Measurements from ENCODE around the gene NUAK1.

DNA sequence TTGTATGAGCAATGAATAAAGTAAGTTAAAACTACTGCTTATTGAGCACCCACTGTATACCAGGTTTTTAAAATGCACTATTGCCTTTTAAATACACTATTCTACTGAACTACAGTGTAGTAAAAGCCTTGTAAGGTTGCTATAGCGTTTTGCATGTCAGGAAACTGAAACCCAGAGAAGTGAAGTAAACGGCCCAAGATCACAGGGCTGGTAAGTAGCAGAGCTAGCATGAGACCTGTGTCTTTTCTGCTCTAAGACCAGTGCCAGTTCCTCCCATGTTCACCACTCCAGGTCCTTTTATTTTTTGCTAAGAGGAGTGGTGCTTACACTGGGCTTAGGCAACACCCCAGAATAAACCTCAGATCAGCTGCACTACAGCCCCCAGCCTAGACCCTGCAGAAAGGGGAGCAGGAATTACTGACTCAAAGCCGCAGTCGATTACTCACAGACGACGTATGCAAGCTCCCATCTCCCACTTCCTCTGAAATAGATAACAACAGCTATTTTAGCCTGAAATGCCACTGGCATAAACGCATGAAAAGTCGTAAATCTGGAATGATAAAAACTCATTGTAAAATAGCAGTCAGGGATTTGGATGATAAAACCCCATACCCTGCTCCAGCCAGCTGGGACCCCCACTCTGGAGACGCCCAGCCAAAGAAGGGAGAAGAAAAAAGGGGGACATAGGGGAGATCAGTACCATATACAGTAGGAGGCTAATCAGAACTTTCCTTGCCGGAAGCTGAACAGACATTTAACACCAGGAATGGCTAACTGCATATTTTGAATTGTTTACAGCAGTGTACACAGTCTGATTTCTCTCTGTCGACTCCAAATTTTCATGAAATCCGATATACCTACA, 108.3 kb downstream of the NUAK1 start:
- TF ChIP-seq POLR2A (IDR thresholded peaks at IDR 0.05), result no peak
- TF ChIP-seq, protein P1, sequence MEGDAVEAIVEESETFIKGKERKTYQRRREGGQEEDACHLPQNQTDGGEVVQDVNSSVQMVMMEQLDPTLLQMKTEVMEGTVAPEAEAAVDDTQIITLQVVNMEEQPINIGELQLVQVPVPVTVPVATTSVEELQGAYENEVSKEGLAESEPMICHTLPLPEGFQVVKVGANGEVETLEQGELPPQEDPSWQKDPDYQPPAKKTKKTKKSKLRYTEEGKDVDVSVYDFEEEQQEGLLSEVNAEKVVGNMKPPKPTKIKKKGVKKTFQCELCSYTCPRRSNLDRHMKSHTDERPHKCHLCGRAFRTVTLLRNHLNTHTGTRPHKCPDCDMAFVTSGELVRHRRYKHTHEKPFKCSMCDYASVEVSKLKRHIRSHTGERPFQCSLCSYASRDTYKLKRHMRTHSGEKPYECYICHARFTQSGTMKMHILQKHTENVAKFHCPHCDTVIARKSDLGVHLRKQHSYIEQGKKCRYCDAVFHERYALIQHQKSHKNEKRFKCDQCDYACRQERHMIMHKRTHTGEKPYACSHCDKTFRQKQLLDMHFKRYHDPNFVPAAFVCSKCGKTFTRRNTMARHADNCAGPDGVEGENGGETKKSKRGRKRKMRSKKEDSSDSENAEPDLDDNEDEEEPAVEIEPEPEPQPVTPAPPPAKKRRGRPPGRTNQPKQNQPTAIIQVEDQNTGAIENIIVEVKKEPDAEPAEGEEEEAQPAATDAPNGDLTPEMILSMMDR (IDR thresholded peaks at IDR 0.05), result no peak
